Measurements from ENCODE around the gene SLC12A7.

SLC12A7 gene

DNA sequence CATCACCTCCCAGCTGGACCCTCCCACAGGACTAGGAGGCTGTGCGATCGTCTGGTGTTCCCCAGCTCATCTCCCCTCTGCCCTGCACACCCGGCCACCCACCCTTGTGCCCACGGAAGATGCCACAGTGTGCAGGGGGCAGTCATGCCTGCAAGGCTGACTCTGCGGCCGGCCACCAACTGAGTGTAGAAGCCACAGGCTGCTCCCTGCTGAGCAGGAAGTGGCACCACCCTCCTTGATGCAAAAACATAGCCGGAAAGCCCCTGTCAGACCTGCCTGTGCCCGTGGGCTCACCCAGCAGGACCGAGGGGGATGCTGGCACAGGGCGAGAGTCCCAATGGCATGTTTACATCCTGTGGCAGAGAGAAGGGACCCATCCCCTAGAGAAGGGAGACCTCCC, 40.3 kb upstream of the SLC12A7 start:
- H3K4me3 ChIP-seq (ENCODE audit: low read depth, low read length), result no peak overlapping the region
- ChIA-PET POLR2A (no interaction called here), CTCF (interaction anchor here (1.0 to 2.9 kb wide), 3 partner anchors 12 to 229 kb away, joined by 3 to 10 read pairs (median 4); no protein-coding TSS in a partner anchor)
- no peak for DNase-seq (ENCODE audit: low read depth, low spot score)
- TF ChIP-seq, protein P1, sequence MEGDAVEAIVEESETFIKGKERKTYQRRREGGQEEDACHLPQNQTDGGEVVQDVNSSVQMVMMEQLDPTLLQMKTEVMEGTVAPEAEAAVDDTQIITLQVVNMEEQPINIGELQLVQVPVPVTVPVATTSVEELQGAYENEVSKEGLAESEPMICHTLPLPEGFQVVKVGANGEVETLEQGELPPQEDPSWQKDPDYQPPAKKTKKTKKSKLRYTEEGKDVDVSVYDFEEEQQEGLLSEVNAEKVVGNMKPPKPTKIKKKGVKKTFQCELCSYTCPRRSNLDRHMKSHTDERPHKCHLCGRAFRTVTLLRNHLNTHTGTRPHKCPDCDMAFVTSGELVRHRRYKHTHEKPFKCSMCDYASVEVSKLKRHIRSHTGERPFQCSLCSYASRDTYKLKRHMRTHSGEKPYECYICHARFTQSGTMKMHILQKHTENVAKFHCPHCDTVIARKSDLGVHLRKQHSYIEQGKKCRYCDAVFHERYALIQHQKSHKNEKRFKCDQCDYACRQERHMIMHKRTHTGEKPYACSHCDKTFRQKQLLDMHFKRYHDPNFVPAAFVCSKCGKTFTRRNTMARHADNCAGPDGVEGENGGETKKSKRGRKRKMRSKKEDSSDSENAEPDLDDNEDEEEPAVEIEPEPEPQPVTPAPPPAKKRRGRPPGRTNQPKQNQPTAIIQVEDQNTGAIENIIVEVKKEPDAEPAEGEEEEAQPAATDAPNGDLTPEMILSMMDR (IDR thresholded peaks at IDR 0.05; ENCODE audit: insufficient read depth, low read length, missing control alignments), result no peak

DNA sequence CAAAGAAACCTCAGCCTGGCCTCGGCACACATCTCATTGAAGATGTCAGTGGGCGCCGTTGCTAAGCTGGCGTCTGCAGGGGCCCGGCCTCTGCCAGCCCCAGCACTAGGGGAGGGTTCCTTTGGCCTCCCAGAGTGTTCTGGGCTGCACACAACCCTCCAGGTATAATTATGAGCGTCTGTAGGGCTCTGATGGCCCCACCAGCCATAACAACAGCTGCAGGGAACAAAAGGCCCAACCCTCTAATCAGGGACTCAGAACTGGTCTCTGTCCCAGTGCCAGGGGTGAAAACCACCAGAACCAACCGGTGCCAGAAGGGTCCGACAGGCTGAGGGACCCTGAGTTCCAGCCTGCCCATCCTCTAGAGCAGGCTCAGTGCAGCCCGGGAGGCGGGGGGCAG, 39.5 kb upstream of the SLC12A7 start:
- no peak for DNase-seq (ENCODE audit: low read depth, low spot score)
- ChIA-PET POLR2A (no interaction called here), CTCF (interaction anchor here (1.0 to 2.9 kb wide), 3 partner anchors 11 to 228 kb away, joined by 3 to 10 read pairs (median 4); no protein-coding TSS in a partner anchor)
- TF ChIP-seq, protein P1 (IDR thresholded peaks at IDR 0.05; ENCODE audit: insufficient read depth, low read length, missing control alignments), result no peak
- H3K4me3 ChIP-seq (ENCODE audit: low read depth, low read length), result no peak overlapping the region

DNA sequence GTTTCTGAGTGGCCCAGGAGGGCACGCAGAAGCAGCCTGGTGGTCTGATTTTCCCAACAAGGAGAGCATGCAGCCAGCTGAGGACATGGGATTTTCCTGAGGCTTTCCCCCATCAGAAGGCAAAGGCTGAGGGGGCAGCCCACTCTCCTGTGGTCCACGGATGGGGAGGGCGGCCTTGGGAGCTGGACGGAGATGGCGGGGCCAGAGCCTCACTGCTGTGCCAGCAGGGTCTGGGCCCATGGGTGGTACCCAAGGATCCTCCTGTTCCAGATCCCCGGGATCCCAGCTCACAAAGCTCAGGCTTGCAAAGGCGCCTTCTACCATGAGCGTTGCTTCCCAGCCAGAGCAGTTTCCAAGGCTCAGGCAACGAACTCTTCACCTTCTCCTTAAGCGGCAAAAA, 39.0 kb upstream of the SLC12A7 start:
- POLR2A ChIA-PET, result no interaction called here
- CTCF ChIA-PET, result interaction anchor here (1.1 to 2.9 kb wide), 2 partner anchors 10 to 23 kb away, joined by 3 to 10 read pairs; no protein-coding TSS in a partner anchor
- H3K4me3 ChIP-seq (ENCODE audit: low read depth, low read length), result no peak overlapping the region
- TF ChIP-seq, protein P1 (IDR thresholded peaks at IDR 0.05; ENCODE audit: insufficient read depth, low read length, missing control alignments), result no peak
- no peak for DNase-seq (ENCODE audit: low read depth, low spot score)

DNA sequence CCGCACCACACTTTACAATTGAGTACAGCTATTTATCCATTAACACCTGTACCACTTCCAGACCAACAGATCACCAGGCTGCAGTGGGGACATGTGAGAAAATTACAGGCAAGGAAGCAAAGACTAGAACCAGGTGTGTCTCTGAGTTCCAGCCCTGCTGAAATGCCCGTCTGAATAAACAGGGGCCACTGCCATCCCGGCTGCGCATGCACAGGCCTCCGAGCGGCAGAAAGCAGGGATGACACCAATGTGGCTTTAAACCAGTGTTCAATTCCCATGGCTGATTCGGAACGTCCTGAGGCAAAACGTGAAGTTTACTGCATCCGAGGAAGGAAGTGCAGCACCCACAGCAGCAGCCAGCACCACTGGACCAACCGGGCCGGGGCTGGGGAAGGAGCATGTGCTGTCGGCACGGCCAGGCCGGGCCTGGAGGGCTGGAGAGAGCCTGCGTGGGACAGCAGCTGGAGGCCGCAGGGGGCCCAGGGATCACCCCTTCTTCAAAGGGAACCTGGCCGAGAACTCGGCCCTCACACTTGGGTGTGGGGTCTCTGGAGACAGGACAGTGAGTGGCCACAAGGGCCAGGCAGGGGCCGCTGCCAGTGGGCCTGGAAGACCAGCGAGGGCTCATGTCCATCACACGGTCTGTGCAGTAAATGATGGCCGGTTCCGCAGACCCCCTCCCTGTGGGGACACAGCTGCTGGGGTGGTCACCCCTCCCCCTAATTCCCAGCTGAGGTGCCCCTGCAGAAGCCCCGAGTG, 33.0 kb upstream of the SLC12A7 start:
- DNase-seq (ENCODE audit: low read depth, low spot score), result no peak
- no peak overlapping the region for H3K4me3 ChIP-seq (ENCODE audit: low read depth, low read length)
- TF ChIP-seq, protein P1 (IDR thresholded peaks at IDR 0.05; ENCODE audit: insufficient read depth, low read length, missing control alignments), result no peak
- ChIA-PET POLR2A (no interaction called here), CTCF (interaction anchor here (1.2 to 1.4 kb wide), 2 partner anchors 9 to 11 kb away, joined by 3 read pairs; no protein-coding TSS in a partner anchor)

DNA sequence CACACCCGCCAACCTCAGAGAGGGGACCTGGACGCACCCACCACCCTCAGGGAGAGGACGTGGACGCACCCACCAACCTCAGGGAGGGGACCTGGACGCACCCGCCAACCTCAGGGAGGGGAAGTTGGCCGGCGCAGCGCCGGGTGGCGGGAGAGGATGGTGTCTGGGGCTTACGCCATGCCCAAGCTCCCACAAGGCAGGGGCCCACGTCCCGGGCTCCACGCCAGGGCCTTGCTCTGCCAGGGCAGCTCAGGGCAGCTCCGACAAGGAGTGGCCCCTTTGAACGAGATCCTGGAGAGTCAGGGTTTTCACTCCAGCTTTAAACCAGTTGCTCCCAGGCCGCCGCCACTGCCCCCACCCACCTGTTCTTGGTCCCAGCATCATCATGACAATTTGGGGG, 32.2 kb upstream of the SLC12A7 start:
- CTCF ChIA-PET, result interaction anchor here (1.2 to 1.4 kb wide), 2 partner anchors 9 to 11 kb away, joined by 3 read pairs; no protein-coding TSS in a partner anchor
- POLR2A ChIA-PET, result no interaction called here
- no peak for DNase-seq (ENCODE audit: low read depth, low spot score)
- H3K4me3 ChIP-seq (ENCODE audit: low read depth, low read length), result no peak overlapping the region
- TF ChIP-seq, protein P1 (IDR thresholded peaks at IDR 0.05; ENCODE audit: insufficient read depth, low read length, missing control alignments), result no peak

DNA sequence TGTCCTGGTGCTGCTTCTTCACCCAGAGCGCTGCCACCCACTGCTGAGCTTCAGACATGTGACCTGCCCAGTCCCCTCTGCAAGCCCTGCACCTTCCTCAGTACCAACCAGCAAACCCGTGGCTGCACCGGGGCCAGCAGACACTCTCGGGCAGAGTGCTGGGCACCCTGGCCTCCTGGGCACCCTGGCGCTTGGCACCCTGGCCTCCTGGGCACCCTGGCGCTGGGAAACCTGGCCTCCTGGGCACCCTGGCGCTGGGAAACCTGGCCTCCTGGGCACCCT, 31.7 kb upstream of the SLC12A7 start:
- H3K4me3 ChIP-seq (ENCODE audit: low read depth, low read length), result no peak overlapping the region
- DNase-seq (ENCODE audit: low read depth, low spot score), result no peak
- ChIA-PET CTCF (interaction anchor here (1.2 kb wide), 1 partner anchor 8 kb away, joined by 3 read pairs; no protein-coding TSS in a partner anchor), POLR2A (no interaction called here)
- TF ChIP-seq, protein P1 (IDR thresholded peaks at IDR 0.05; ENCODE audit: insufficient read depth, low read length, missing control alignments), result no peak
